NT2/D1 (cell line): ENCODE data around the gene ZEB1.

Experiments
- SUZ12 ChIP-seq: IDR thresholded peaks from 2 replicates; pipeline ENCODE4 v1.6.1; 2011; ENCODE audit not compliant: insufficient read length, insufficient read depth; ENCODE audit errors: extremely low read depth
- YY1 ChIP-seq: IDR thresholded peaks from 2 replicates; pipeline ENCODE4 v1.6.1; 2011; ENCODE audit not compliant: insufficient read length, insufficient read depth
- ZNF274 ChIP-seq: IDR thresholded peaks from 2 replicates; pipeline ENCODE4 v1.6.1; 2011; ENCODE audit warnings: mild to moderate bottlenecking, low read depth, low read length

DNA sequence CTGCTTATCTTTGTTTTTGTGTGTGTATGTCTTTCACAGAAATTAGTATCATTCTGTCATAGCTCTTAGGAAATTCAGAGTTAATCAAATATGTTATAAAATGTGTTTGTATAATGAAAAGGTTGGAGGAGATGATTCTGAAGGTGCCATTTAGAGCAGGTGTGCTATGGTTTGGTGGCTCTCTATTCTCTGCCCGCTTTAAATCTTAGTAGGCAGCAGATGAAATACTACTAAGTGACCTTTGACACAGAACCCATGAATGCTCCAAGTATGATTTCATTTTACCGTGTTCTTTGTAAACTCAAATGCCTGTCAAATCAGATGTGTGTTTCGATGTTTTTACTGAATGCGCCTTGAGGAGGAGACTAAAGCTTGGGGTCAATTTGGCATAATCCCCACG, 24.5 kb downstream of the ZEB1 start:
- TF ChIP-seq YY1, result no peak
- TF ChIP-seq SUZ12, result no peak
- no peak for TF ChIP-seq ZNF274
